Measurements from ENCODE around the gene KIF5A.

DNA sequence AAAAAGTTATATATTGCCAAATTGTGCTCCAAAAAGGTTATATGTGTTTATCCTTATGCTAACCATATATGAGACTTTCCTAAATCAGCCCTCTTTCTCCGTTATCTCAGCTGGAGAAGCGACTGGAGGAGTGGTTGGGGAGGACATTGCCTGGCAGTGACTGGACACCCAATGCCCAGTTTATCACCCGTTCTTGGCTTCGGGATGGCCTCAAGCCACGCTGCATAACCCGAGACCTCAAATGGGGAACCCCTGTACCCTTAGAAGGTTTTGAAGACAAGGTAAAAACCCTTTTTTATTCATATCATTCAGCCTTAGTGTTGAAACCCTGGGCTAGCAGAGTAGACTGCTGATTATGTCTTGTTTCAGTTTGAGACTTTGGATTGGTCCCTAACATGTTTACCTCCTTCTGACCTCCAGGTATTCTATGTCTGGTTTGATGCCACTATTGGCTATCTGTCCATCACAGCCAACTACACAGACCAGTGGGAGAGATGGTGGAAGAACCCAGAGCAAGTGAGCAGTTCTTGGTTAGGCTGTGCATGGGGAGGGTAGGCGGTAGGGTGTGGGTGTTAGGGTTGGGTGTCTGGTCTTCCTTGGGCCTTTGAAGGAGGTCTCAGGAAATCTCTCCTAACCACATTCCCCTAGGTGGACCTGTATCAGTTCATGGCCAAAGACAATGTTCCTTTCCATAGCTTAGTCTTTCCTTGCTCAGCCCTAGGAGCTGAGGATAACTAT, 38.1 kb upstream of the KIF5A start:
- TF ChIP-seq, protein P1, sequence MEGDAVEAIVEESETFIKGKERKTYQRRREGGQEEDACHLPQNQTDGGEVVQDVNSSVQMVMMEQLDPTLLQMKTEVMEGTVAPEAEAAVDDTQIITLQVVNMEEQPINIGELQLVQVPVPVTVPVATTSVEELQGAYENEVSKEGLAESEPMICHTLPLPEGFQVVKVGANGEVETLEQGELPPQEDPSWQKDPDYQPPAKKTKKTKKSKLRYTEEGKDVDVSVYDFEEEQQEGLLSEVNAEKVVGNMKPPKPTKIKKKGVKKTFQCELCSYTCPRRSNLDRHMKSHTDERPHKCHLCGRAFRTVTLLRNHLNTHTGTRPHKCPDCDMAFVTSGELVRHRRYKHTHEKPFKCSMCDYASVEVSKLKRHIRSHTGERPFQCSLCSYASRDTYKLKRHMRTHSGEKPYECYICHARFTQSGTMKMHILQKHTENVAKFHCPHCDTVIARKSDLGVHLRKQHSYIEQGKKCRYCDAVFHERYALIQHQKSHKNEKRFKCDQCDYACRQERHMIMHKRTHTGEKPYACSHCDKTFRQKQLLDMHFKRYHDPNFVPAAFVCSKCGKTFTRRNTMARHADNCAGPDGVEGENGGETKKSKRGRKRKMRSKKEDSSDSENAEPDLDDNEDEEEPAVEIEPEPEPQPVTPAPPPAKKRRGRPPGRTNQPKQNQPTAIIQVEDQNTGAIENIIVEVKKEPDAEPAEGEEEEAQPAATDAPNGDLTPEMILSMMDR (IDR thresholded peaks at IDR 0.05; ENCODE audit: extremely low read depth in 1 of 2, insufficient read depth in 1 of 2, low read depth in 1 of 2, low read length in 2 of 2) = no peak
- no peak for TF ChIP-seq POLR2A (IDR thresholded peaks at IDR 0.05; ENCODE audit: low read depth, low read length)

Measured in endothelial cell of umbilical vein (primary cell).